ENCODE data around the gene CAMTA1. TPM values are rescaled to one million over a fixed set of nuclear protein-coding genes. Genes with fewer than 3 reads are reported as not detected.

The CAMTA1 gene
- total and polyA plus RNA-seq, 9 of the 15 experiments (the other 6 are each of a cell fraction or from before 2014, with no cell fraction given): 43.9 to 161 (median 65.9) TPM

GRCh38 chr1:7672864-7673263 is 887.6 kb downstream of the CAMTA1 start:
- Histone ChIP-seq H3K27ac (ENCODE audit: extremely low read depth, low read depth, low read length) (no peak overlapping the region), H3K36me3 (ENCODE audit: control insufficient read depth, insufficient read depth, low read length) (no peaks in the 10 kb centered on the region), H3K4me3 (no peak overlapping the region), H3K27me3 (ENCODE audit: control insufficient read depth in 2 of 2, insufficient read depth in 2 of 2, low read length in 2 of 2) (peaks cover 32 to 62% of the 10 kb centered on the region in 2 experiments; a peak in 4 of 5 replicates), H4K20me1 (replicated peaks; ENCODE audit: control insufficient read depth, insufficient read depth, low read length) (peaks cover 26% of the 10 kb centered on the region), H3K4me1 (replicated peaks in 1 of 2; ENCODE audit: control insufficient read depth in 2 of 2, insufficient read depth in 2 of 2, low read length in 2 of 2) (peaks cover 0 to 8% of the 10 kb centered on the region in 2 experiments; a peak in 1 of 5 replicates), H3K9me1 (ENCODE audit: control insufficient read depth, insufficient read depth, low read length) (no peaks in the 10 kb centered on the region), H3K9ac (ENCODE audit: insufficient read depth in 1 of 2, low read depth in 2 of 2, low read length in 2 of 2) (no peak overlapping the region), H3K79me2 (ENCODE audit: control insufficient read depth, insufficient read depth, low read length) (no peaks in the 10 kb centered on the region), H3K9me3 (replicated peaks; ENCODE audit: control insufficient read depth, insufficient read depth, low read depth, low read length) (no peaks in the 10 kb centered on the region), H3K4me2 (ENCODE audit: insufficient read depth, low read length) (no peak overlapping the region), H2AFZ (ENCODE audit: low read depth, low read length) (no peak overlapping the region)
- FAIRE-seq (no peak), ATAC-seq (no peak), DNase-seq (ENCODE audit: extremely low read depth in 1 of 4, low spot score in 3 of 4) (no peak)
- no TSS peak for BruUV-seq (replicated peaks)
- under 1% methylated on average over 11 of the region's 11 CpGs for WGBS (ENCODE audit: insufficient coverage, low coverage, missing lambda C conversion rate)
- intact Hi-C loops (cut with micrococcal nuclease) (no loop called here), in situ Hi-C loops (cut with MboI) (loop anchor here (5.0 to 25.0 kb wide), 2 partner anchors 79 to 639 kb away; partner anchors contain the start of gene SLC45A1)
- POLR2A ChIA-PET: interaction anchor here (1.0 kb wide), 1 partner anchor 227 kb away, joined by 3 read pairs; no protein-coding TSS in a partner anchor
- CTCF ChIA-PET (ENCODE audit: low intra/inter-chr PET ratio): interaction anchor here (0.6 to 1.7 kb wide), 2 partner anchors 80 to 637 kb away, joined by 3 to 6 read pairs; no protein-coding TSS in a partner anchor
- TF ChIP-seq ZNF143 (CRISPR knock-in tag; IDR thresholded peaks at IDR 0.05) (no peak), PBX2 (CRISPR knock-in tag; IDR thresholded peaks at IDR 0.05; ENCODE audit: low read depth) (no peak), PBX2 (tag; conservative IDR thresholded peaks at IDR 0.05; ENCODE audit: low read depth) (no peak), ZNF76 (CRISPR knock-in tag; IDR thresholded peaks at IDR 0.05; ENCODE audit: borderline replicate concordance) (no peak), ZBTB7A (IDR thresholded peaks at IDR 0.05; ENCODE audit: borderline replicate concordance, control insufficient read depth, low read depth, low read length) (no peak), PRPF4 (IDR thresholded peaks at IDR 0.05; ENCODE audit: insufficient read depth, low read depth, low read length, poor library complexity, severe bottlenecking) (no peak), BCOR (IDR thresholded peaks at IDR 0.05) (no peak), CLOCK (CRISPR knock-in tag; IDR thresholded peaks at IDR 0.05; ENCODE audit: borderline replicate concordance) (no peak), PHB2 (IDR thresholded peaks at IDR 0.05; ENCODE audit: low read depth) (no peak), IFI16 (CRISPR knock-in tag; IDR thresholded peaks at IDR 0.05) (no peak), CTBP1 (IDR thresholded peaks at IDR 0.05; ENCODE audit: borderline replicate concordance) (no peak), FOXM1 (IDR thresholded peaks at IDR 0.05; ENCODE audit: low read depth) (no peak), FOXM1 (CRISPR knock-in tag; IDR thresholded peaks at IDR 0.05; ENCODE audit: low read depth) (no peak), ELK3 (CRISPR knock-in tag; IDR thresholded peaks at IDR 0.05) (no peak), TEAD4 (IDR thresholded peaks at IDR 0.05; ENCODE audit: low read length) (no peak), TEAD4 (CRISPR knock-in tag; IDR thresholded peaks at IDR 0.05; ENCODE audit: borderline replicate concordance) (no peak), BDP1 (IDR thresholded peaks at IDR 0.05; ENCODE audit: insufficient read depth, insufficient read length) (no peak), ZNF316 (IDR thresholded peaks at IDR 0.05) (no peak), KAT7 (CRISPR knock-in tag; IDR thresholded peaks at IDR 0.05; ENCODE audit: borderline replicate concordance) (no peak)
